ENCODE measurements around the gene EFNB1.

GRCh38 chrX:68877606-68878005 lies 48.8 kb downstream of the EFNB1 start:
- TF ChIP-seq CTCF (IDR thresholded peaks at IDR 0.05; ENCODE audit: control extremely low read depth in 1 of 3, insufficient read depth in 1 of 3, low read depth in 1 of 3, low read length in 3 of 3) (no peak), SRF (IDR thresholded peaks at IDR 0.05; ENCODE audit: low read depth, low read length) (no peak), JUN (IDR thresholded peaks at IDR 0.05; ENCODE audit: low read depth, low read length) (no peak), POLR2A (IDR thresholded peaks at IDR 0.05; ENCODE audit: control extremely low read depth in 1 of 2, low read depth in 2 of 2, low read length in 2 of 2) (no peak), POLR2AphosphoS5 (IDR thresholded peaks at IDR 0.05; ENCODE audit: low read depth, low read length) (no peak), CHD2 (IDR thresholded peaks at IDR 0.05; ENCODE audit: low read length) (no peak), EP300 (IDR thresholded peaks at IDR 0.05; ENCODE audit: borderline replicate concordance in 1 of 2, low read depth in 2 of 2, low read length in 2 of 2) (no peak)
